Uterus (tissue), 2 donors: ENCODE results near the gene PLXNA4.

Source experiments
- POLR2A ChIP-seq, 2 donors: fragments of 450-650 bp; IDR thresholded peaks; one replicate each; pipeline ENCODE4 v1.6.1; 2016; ENCODE audit warnings: antibody characterized with exemption in 2 of 2, mild to moderate bottlenecking in 1 of 2, moderate library complexity in 1 of 2
- TF ChIP-seq, protein P1 (sequence below), 4 experiments: fragments of 200-600 bp in 2 of 4; fragments of 450-650 bp in 2 of 4; sonication (generic) in 2 of 4; IDR thresholded peaks; one replicate each; pipeline ENCODE4 v1.5.1; 2016 to 2019; ENCODE audit warnings: antibody characterized with exemption in 4 of 4, mild to moderate bottlenecking in 2 of 4, moderate library complexity in 1 of 4

DNA sequence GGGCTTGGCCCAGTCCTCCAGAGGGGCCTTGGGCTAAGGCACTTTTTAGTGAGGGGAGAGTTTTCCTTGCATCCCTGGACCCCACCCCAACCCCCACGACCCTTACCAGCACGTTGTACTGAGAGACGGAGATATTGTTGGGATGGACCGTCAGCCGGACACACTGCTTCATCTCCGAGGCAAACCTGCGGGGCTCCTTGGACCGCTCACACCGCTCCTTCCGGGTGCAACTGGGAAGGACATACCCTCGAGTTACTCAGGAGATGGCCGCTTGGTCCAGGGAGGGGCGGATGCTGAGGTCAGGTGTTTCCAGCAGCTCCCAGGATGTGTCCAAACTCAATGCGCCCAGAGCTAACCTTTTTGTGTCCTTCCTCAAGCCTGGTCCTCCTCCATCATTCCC lies 348.0 kb downstream of the PLXNA4 start:
- TF ChIP-seq, protein P1, sequence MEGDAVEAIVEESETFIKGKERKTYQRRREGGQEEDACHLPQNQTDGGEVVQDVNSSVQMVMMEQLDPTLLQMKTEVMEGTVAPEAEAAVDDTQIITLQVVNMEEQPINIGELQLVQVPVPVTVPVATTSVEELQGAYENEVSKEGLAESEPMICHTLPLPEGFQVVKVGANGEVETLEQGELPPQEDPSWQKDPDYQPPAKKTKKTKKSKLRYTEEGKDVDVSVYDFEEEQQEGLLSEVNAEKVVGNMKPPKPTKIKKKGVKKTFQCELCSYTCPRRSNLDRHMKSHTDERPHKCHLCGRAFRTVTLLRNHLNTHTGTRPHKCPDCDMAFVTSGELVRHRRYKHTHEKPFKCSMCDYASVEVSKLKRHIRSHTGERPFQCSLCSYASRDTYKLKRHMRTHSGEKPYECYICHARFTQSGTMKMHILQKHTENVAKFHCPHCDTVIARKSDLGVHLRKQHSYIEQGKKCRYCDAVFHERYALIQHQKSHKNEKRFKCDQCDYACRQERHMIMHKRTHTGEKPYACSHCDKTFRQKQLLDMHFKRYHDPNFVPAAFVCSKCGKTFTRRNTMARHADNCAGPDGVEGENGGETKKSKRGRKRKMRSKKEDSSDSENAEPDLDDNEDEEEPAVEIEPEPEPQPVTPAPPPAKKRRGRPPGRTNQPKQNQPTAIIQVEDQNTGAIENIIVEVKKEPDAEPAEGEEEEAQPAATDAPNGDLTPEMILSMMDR (IDR thresholded peaks at IDR 0.05), result no peak
- no peak for TF ChIP-seq POLR2A (IDR thresholded peaks at IDR 0.05)
